ENCODE data around the gene HES3.

DNA sequence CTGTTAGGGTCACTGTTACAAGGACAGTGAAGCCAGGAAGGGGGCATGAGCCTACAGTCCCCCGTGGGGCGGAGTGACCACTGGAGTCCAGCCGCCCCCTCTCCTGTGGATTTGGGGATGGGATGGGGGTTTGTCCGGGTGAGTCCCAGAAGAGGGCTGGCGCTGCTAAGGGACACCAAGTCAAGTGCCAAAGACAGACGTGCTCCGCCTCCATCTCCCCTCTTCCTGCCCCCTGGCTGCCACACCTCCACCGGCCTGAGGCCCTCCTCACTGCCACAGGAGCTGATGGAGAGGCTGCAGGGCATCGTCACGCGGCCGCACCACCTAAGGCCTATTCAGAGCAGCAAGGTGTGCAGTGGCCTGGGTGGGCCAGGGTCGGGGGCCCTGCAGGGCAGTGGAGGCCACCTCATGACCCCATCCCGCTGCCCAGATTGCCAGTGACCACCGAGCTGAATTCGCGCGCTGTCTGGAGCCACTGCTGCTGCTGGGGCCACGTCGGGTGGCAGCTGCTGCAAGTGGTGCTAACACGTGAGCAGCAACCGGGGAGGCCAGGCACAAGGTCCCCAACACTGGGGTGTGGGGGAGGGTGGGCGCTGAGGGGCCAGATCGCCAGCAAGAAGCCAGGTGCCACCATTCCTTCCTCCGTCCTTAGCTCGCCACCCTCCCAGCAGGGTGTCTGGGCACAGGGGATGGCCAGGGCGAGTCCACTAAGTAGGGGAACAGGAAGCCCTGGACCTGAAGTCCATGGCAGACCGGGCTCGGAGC, 33.2 kb upstream of the HES3 start:
- TF ChIP-seq, protein P1, sequence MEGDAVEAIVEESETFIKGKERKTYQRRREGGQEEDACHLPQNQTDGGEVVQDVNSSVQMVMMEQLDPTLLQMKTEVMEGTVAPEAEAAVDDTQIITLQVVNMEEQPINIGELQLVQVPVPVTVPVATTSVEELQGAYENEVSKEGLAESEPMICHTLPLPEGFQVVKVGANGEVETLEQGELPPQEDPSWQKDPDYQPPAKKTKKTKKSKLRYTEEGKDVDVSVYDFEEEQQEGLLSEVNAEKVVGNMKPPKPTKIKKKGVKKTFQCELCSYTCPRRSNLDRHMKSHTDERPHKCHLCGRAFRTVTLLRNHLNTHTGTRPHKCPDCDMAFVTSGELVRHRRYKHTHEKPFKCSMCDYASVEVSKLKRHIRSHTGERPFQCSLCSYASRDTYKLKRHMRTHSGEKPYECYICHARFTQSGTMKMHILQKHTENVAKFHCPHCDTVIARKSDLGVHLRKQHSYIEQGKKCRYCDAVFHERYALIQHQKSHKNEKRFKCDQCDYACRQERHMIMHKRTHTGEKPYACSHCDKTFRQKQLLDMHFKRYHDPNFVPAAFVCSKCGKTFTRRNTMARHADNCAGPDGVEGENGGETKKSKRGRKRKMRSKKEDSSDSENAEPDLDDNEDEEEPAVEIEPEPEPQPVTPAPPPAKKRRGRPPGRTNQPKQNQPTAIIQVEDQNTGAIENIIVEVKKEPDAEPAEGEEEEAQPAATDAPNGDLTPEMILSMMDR (IDR thresholded peaks at IDR 0.05; ENCODE audit: insufficient read depth, low read length, poor library complexity, severe bottlenecking) = no peak
- TF ChIP-seq EZH2phosphoT487 (conservative IDR thresholded peaks at IDR 0.05; ENCODE audit: low read length) = no peak
